Left colon (tissue), 2 donors: ENCODE measurements around the gene AUTS2. TPM values are rescaled to one million over a fixed set of nuclear protein-coding genes. Genes with fewer than 3 reads are reported as not detected.
A peak's percentile ranks its signal among the peaks of the same experiment; 100 is the strongest.
"Not testable (repeated sequence)": the region's sequence is repeated elsewhere in the genome, so short reads cannot be mapped to it uniquely, and the experiment has no call there.

ENCODE experiments used
- ATAC-seq: fragments of 200-7000 bp; cut with Tn5 transposase; one replicate; pipeline ENCODE4 v1.9.1; 2020; ENCODE audit warnings: mild to moderate bottlenecking, moderate library complexity
- DNase-seq, 2 donors: peaks; one replicate each; pipeline ENCODE4 v3.0.0-alpha.2; 2020
- intact Hi-C, 2 donors: fragments of 100-400 bp; cut with DNase I in 1 of 2; cut with micrococcal nuclease in 1 of 2; formaldehyde crosslinking; loops; one replicate each; pipeline versions ENCODE4 v1.11.2 to v1.14.0; 2022; cut with DNase I, micrococcal nuclease
- total RNA-seq, 2 donors: library from RNA; stranded (reverse); fragmentation: NEBNext Ultra II Directional; extraction: Animal tissue kit (Norgen Biotek cat#: 25700); gene quantifications; one replicate each; pipeline ENCODE4 v1.2.1, GENCODE V29; 2021
- donor health status: DM: no; HTN: no; CAD: no.
- donor health status: DM: yes; HTN: yes; CAD: no.

The AUTS2 gene
- total RNA-seq, 2 donors from 2014 or later, result 43.3 to 44.2 TPM

- DNase-seq, result no peak
- peak; percentile 15 for ATAC-seq
- intact Hi-C loops, result no loop called here
Measured at GRCh38 chr7:70790215-70791073, 1192.2 kb downstream of the AUTS2 start.

- intact Hi-C loops, result no loop called here
- no peak for ATAC-seq
- no peak for DNase-seq
Measured at GRCh38 chr7:70791341-70791740, 1193.1 kb downstream of the AUTS2 start.

GRCh38 chr7:70793060-70793459 lies 1194.8 kb downstream of the AUTS2 start:
- no peak for ATAC-seq
- intact Hi-C loops, result no loop called here
- no peak for DNase-seq

- ATAC-seq, result no peak
- intact Hi-C loops, result no loop called here
- no peak for DNase-seq
Measured at GRCh38 chr7:70793821-70794220, 1195.5 kb downstream of the AUTS2 start.

- DNase-seq (no peak), ATAC-seq (no peak)
- intact Hi-C loops, result no loop called here
Measured at GRCh38 chr7:70794962-70795361, 1196.7 kb downstream of the AUTS2 start.

- peak; percentile 25 for ATAC-seq
- intact Hi-C loops, result no loop called here
- DNase-seq, result no peak
Measured at GRCh38 chr7:70795948-70796347, 1197.7 kb downstream of the AUTS2 start.

- ATAC-seq (peak; percentile 26), DNase-seq (no peak)
- intact Hi-C loops, result no loop called here
Measured at GRCh38 chr7:70797109-70797514, 1198.8 kb downstream of the AUTS2 start.

DNA sequence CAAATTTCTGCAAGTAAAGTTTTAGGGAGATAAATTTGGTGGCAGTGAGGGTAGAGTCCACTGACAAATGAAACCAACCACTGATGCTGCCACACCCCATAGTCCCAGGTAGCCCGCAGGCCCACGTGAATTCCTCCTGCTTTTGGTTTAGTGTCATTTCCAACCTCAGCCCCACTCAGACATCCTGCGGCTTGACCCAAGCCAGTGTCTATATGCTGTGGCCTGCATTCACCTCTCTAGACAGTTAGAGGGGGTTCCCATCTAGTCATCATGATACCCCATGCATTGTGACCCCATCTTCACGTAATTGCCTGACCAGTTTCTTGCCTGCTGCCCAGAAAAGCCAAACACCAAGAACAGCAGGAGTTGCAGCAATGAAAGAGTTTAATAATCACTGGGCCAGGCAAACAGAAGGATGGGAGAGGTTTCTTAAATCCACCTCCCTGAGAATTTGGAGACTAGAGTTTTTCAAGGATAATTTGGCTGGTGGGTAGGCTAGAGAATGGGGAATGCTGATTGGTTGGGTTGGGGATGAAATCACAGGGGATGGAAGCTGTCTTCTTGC lies 1201.6 kb downstream of the AUTS2 start:
- DNase-seq (no peak), ATAC-seq (no peak)
- intact Hi-C loops, result no loop called here

DNA sequence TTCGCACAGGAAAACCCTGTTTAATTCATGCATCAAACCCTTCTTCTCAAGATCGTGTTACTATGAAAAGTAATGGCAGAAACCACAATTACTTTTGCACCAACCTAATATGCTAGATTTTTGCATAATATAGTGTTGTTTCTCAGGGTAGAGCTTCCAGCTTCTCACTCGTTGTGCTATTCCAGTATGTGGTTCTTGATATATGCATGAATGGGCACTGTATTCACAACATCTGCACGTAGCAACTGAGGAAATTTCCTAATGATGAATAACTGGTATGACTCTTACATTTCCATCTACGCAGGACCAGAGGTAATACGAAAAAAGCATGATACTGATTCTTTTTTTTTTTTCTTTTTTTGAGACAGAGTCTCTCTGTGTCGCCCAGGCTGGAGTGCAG lies 1207.1 kb downstream of the AUTS2 start:
- intact Hi-C loops, result no loop called here
- no peak for DNase-seq
- ATAC-seq, result no peak

GRCh38 chr7:70807650-70808049 lies 1209.4 kb downstream of the AUTS2 start:
- ATAC-seq (no peak), DNase-seq (no peak)
- intact Hi-C loops, result no loop called here

DNA sequence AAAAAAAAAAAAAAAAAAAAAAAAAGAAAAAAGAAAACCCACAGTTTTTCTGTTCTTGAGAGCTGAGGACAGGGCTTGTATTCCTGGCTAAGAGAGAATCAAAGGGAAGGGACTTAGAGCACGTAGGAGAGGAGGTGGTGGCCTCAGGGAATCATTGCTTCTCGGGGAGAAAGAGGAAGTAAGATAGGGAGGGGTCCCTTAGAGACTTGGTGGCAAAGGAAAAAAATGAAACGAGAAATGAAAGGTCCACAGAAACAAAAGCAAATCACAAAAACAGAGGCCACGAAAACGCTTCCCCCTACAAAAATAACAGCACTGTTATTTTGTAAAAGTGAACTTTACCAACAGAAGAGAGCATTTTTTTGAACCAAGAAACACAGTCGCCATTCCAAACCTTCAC lies 1210.6 kb downstream of the AUTS2 start:
- intact Hi-C loops, result no loop called here
- DNase-seq (no peak), ATAC-seq (no peak)

- intact Hi-C loops, result no loop called here
- DNase-seq (no peak), ATAC-seq (no peak)
Measured at GRCh38 chr7:70810558-70811139, 1212.4 kb downstream of the AUTS2 start.

- no peak for ATAC-seq
- intact Hi-C loops, result no loop called here
Measured at GRCh38 chr7:70812511-70812910, 1214.2 kb downstream of the AUTS2 start.

GRCh38 chr7:70822490-70822889 lies 1224.2 kb downstream of the AUTS2 start:
- intact Hi-C loops, DNase-seq, ATAC-seq: not testable (repeated sequence)

More at GRCh38 chr7:70812511-70812910, 1214.2 kb downstream of the AUTS2 start:
- DNase-seq, result no peak

DNA sequence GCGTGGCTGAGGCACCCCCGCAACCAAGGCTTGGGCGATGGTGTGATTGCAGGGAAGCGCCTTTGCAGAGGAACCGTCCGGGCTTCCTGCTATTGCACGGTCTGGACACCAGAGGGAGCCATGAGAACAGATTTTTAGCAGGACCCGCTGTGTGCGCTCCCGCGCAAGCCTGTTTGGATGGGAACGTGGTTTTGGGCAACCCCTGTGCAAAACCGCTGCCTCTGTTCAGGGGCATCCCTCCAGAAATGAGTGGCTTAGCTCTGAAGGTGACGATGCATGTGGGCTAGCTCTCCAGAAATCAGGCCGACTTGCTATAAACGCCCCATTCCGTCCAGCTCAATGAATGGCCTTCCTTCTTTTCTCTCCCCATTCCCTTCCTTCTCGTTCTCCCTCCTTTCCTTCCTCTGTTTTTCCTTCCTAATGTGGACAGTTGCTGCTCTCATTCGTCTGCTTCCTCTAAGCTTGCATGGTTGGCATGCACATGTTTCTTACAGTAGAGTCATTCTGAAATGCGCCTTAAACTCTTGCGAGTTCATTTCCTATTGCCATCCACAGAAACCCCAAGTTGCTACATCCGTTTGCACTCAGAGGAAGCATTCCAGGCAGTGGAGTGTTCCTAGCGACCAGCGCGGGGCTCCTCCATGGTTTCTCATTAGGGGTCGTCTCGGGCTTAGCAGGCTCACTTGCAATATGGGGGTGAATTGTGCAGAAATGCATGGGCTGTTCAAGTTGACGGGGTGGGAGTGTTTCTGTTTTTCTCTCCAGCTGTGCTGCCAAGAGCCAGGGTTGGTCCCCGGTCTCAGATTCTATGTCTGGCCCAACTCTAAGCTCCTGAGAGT lies 1231.2 kb downstream of the AUTS2 start:
- peak; percentile 26 for ATAC-seq
- intact Hi-C loops, result no loop called here
- peak; percentile 20 to 27 for DNase-seq

- intact Hi-C loops, result no loop called here
- DNase-seq, result no peak
- no peak for ATAC-seq
Measured at GRCh38 chr7:70830060-70830395, 1231.8 kb downstream of the AUTS2 start.

DNA sequence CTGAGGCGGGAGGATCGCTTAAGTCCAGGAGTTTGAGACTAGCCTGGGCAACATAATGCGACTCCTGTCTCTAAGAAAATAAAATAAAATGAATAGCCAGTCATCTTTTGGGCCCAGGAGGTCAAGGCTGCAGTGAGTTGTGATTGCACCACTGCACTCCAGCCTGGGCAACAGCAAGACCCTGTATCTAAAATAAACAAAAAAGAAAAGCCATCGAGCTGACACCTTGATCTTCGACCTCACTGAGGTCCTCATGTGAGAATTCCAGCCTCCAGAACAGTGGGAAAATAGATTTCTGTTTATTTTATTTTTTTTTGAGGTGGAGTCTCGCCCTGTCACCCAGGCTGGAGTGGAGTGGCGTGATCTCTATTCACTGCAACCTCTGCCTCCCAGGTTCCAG lies 1232.2 kb downstream of the AUTS2 start:
- intact Hi-C loops, result no loop called here
- no peak for ATAC-seq
- no peak for DNase-seq

DNA sequence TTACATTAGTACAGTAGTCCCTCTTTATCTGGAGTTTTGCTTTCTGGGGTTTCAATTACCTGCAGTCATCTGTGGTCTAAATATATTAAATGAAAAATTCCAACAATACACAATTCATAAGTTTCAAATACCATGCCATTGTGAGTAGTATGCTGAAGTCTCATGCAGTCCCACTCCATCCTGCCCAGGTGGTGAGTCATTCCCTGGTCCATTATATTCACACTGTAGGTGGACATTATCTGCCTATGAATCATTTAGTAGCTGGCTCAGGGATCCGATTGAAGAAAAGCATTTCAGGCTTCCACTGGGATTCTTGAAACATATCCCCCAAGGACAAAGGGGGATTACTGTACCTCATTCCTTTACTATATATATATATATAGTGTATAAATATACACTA lies 1235.5 kb downstream of the AUTS2 start:
- intact Hi-C loops, result no loop called here
- DNase-seq, result no peak
- no peak for ATAC-seq

- intact Hi-C loops, result no loop called here
- ATAC-seq, result no peak
- DNase-seq, result no peak
Measured at GRCh38 chr7:70834424-70834823, 1236.1 kb downstream of the AUTS2 start.
